ENCODE measurements around the gene NAV2. TPM values are rescaled to one million over a fixed set of nuclear protein-coding genes. Genes with fewer than 3 reads are reported as not detected.

Gene NAV2
- total RNA-seq, 1 experiment from 2014 or later = 2.1 TPM

DNA sequence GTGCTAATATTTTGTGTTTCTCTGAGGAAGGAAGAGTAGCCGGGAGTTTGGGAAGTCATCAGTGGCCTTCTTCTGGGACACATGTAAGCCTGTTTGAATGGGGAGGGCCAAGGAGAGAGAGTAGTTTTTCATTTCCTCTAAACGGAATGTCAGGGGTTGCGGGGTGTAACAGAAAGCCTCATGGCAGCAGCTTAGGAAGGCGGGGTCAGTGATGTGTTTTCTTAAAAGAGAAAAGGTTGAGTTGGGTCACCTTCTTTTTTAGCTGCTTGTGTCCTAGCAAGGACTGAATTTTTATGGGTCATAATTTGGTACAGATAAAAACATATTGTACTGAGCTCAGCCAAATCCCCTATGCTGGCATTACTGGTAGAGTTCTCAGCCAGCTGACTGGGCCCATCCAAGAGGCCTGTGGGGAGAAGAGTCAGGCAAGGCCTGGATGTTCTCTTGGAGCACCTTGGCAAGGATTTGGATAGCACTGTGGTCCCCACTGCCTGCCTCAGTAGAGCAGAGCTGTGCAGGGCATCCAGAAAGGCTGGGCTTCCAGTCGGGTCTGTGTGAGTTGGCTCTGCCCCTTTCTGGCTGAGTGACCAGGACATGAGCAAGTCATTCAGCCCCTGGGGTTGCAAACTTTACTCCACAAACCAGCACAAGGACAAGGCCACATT, 29.4 kb upstream of the NAV2 start:
- H3K9me3 ChIP-seq (ENCODE audit: control insufficient read depth in 1 of 2, insufficient read depth in 1 of 2, low read depth in 1 of 2, low read length in 2 of 2) = no peaks in the 10 kb centered on the region
- H3K36me3 ChIP-seq (ENCODE audit: control insufficient read depth in 1 of 2, insufficient read depth in 2 of 2, low read length in 2 of 2) = no peaks in the 10 kb centered on the region
- POLR2A ChIA-PET = interaction anchor here (0.6 kb wide), 1 partner anchor 32 kb away, joined by 3 read pairs; no protein-coding TSS in a partner anchor
- H3K27me3 ChIP-seq (ENCODE audit: insufficient read depth, low read length) = no peaks in the 10 kb centered on the region
- no peak overlapping the region for H2AFZ ChIP-seq (ENCODE audit: low read depth, low read length, poor library complexity, severe bottlenecking)
- no peaks in the 10 kb centered on the region for H3K79me2 ChIP-seq (ENCODE audit: insufficient read depth, low read length)
- no TSS peak for BruUV-seq (replicated peaks)
- no peak overlapping the region for H3K4me3 ChIP-seq (replicated peaks in 1 of 2; ENCODE audit: low read depth in 1 of 2, low read length in 2 of 2)
- intact Hi-C loops (cut with micrococcal nuclease) = no loop called here
- CTCF ChIA-PET = no interaction called here
- H3K4me2 ChIP-seq (ENCODE audit: low read length) = no peak overlapping the region
- H3K9me2 ChIP-seq (ENCODE audit: insufficient read depth) = no peaks in the 10 kb centered on the region
- no peak overlapping the region for H3K27ac ChIP-seq (ENCODE audit: low read depth, low read length)
- H3K9ac ChIP-seq (ENCODE audit: low read length) = no peak overlapping the region
- H4K20me1 ChIP-seq (ENCODE audit: insufficient read depth) = no peaks in the 10 kb centered on the region
- RAD21 ChIA-PET (ENCODE audit: low non-redundant PET in 1 of 2, low total read pairs in 2 of 2, uncharacterized antibody in 2 of 2, unreplicated experiment in 2 of 2) = no interaction called here
- no peak for TF ChIP-seq EZH2phosphoT487 (IDR thresholded peaks at IDR 0.05; ENCODE audit: borderline replicate concordance)
- TF ChIP-seq, protein P1, sequence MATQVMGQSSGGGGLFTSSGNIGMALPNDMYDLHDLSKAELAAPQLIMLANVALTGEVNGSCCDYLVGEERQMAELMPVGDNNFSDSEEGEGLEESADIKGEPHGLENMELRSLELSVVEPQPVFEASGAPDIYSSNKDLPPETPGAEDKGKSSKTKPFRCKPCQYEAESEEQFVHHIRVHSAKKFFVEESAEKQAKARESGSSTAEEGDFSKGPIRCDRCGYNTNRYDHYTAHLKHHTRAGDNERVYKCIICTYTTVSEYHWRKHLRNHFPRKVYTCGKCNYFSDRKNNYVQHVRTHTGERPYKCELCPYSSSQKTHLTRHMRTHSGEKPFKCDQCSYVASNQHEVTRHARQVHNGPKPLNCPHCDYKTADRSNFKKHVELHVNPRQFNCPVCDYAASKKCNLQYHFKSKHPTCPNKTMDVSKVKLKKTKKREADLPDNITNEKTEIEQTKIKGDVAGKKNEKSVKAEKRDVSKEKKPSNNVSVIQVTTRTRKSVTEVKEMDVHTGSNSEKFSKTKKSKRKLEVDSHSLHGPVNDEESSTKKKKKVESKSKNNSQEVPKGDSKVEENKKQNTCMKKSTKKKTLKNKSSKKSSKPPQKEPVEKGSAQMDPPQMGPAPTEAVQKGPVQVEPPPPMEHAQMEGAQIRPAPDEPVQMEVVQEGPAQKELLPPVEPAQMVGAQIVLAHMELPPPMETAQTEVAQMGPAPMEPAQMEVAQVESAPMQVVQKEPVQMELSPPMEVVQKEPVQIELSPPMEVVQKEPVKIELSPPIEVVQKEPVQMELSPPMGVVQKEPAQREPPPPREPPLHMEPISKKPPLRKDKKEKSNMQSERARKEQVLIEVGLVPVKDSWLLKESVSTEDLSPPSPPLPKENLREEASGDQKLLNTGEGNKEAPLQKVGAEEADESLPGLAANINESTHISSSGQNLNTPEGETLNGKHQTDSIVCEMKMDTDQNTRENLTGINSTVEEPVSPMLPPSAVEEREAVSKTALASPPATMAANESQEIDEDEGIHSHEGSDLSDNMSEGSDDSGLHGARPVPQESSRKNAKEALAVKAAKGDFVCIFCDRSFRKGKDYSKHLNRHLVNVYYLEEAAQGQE (IDR thresholded peaks at IDR 0.05; ENCODE audit: low read depth) = no peak
- TF ChIP-seq POLR2AphosphoS5 (IDR thresholded peaks at IDR 0.05; ENCODE audit: low read depth, low read length) = no peak
- TF ChIP-seq, protein P2, sequence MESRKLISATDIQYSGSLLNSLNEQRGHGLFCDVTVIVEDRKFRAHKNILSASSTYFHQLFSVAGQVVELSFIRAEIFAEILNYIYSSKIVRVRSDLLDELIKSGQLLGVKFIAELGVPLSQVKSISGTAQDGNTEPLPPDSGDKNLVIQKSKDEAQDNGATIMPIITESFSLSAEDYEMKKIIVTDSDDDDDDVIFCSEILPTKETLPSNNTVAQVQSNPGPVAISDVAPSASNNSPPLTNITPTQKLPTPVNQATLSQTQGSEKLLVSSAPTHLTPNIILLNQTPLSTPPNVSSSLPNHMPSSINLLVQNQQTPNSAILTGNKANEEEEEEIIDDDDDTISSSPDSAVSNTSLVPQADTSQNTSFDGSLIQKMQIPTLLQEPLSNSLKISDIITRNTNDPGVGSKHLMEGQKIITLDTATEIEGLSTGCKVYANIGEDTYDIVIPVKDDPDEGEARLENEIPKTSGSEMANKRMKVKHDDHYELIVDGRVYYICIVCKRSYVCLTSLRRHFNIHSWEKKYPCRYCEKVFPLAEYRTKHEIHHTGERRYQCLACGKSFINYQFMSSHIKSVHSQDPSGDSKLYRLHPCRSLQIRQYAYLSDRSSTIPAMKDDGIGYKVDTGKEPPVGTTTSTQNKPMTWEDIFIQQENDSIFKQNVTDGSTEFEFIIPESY (IDR thresholded peaks at IDR 0.05; ENCODE audit: extremely low read depth, insufficient replicate concordance, low read length) = no peak
- TF ChIP-seq CEBPB (IDR thresholded peaks at IDR 0.05; ENCODE audit: low read depth) = no peak
- TF ChIP-seq, protein P3, sequence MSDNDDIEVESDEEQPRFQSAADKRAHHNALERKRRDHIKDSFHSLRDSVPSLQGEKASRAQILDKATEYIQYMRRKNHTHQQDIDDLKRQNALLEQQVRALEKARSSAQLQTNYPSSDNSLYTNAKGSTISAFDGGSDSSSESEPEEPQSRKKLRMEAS (IDR thresholded peaks at IDR 0.05) = no peak
- TF ChIP-seq, protein P4, sequence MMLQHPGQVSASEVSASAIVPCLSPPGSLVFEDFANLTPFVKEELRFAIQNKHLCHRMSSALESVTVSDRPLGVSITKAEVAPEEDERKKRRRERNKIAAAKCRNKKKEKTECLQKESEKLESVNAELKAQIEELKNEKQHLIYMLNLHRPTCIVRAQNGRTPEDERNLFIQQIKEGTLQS (IDR thresholded peaks at IDR 0.05) = no peak
- TF ChIP-seq ZFX (IDR thresholded peaks at IDR 0.05) = no peak
- no peak for TF ChIP-seq ELF1 (IDR thresholded peaks at IDR 0.05; ENCODE audit: borderline replicate concordance, low read depth)
- TF ChIP-seq TCF7L2 (IDR thresholded peaks at IDR 0.05; ENCODE audit: borderline replicate concordance, extremely low read depth, insufficient read depth, insufficient read length) = no peak
- TF ChIP-seq FOSL1 (IDR thresholded peaks at IDR 0.05; ENCODE audit: low read depth) = no peak
- DNase-seq (ENCODE audit: low read depth, low spot score) (no peak), ATAC-seq (no peak)
- H3K4me1 ChIP-seq (ENCODE audit: control insufficient read depth in 1 of 2, insufficient read depth in 2 of 2, low read length in 2 of 2) = peaks cover 11 to 37% of the 10 kb centered on the region in 2 experiments

Data from HCT116 (cell line).